Ovary (tissue), 3 donors: ENCODE measurements around the gene HABP4.

Experiments used
- POLR2A ChIP-seq: fragments of 450-650 bp; IDR thresholded peaks from one replicate; pipeline ENCODE4 v1.6.1; 2017; ENCODE audit warnings: antibody characterized with exemption, mild to moderate bottlenecking, moderate library complexity
- TF ChIP-seq, protein P1 (sequence below), 3 donors: fragments of 450-650 bp in 2 of 3; fragments of 200-600 bp in 1 of 3; IDR thresholded peaks; one replicate each; pipeline versions ENCODE4 v1.5.1 to v1.8.0; 2016 to 2022; ENCODE audit warnings: antibody characterized with exemption in 3 of 3, mild to moderate bottlenecking in 1 of 3
- donor health status: DM: no; HTN: no; CAD: no.

DNA sequence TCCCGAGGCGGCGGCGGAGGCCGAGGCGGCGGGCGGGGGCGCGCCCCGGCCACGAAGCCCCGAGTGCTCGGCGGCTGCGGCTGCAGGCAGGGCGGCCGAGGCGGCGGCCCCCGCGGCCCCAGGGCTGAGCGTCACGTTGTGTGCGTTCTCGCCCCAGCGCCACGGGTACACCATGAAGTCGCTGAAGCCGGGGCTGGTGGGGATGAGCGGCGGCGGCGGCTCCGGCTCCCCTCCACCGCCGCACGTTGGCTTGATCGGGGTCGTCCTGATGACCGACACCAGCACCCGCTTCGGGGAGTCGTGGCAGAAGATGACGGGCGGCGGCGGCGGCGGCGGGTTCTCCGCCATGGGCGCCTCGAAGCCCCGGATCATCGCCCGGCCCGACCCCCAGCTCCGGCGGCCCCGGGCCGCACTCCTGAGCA is 32.3 kb upstream of the HABP4 start:
- no peak for TF ChIP-seq POLR2A
- TF ChIP-seq, protein P1, sequence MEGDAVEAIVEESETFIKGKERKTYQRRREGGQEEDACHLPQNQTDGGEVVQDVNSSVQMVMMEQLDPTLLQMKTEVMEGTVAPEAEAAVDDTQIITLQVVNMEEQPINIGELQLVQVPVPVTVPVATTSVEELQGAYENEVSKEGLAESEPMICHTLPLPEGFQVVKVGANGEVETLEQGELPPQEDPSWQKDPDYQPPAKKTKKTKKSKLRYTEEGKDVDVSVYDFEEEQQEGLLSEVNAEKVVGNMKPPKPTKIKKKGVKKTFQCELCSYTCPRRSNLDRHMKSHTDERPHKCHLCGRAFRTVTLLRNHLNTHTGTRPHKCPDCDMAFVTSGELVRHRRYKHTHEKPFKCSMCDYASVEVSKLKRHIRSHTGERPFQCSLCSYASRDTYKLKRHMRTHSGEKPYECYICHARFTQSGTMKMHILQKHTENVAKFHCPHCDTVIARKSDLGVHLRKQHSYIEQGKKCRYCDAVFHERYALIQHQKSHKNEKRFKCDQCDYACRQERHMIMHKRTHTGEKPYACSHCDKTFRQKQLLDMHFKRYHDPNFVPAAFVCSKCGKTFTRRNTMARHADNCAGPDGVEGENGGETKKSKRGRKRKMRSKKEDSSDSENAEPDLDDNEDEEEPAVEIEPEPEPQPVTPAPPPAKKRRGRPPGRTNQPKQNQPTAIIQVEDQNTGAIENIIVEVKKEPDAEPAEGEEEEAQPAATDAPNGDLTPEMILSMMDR (IDR thresholded peaks at IDR 0.05), result no peak
